CD4-positive, alpha-beta T cell treated with Interleukin-15 for 4 hours (primary cell): ENCODE data around the gene RNGTT.

Experiments
- DNase-seq: peaks from one replicate; pipeline ENCODE4 v3.0.0-alpha.2; 2020; ENCODE audit warnings: low spot score

The RNGTT gene

GRCh38 chr6:88655586-88655985 is 307.8 kb downstream of the RNGTT start:
- DNase-seq: no peak

- no peak for DNase-seq
Observed at GRCh38 chr6:88653936-88654335, 309.5 kb downstream of the RNGTT start.

- no peak for DNase-seq
Observed at GRCh38 chr6:88651400-88651799, 312.0 kb downstream of the RNGTT start.

- DNase-seq: no peak
Observed at GRCh38 chr6:88650979-88651378, 312.4 kb downstream of the RNGTT start.

- no peak for DNase-seq
Observed at GRCh38 chr6:88650029-88650619, 313.3 kb downstream of the RNGTT start.

- DNase-seq: no peak
Observed at GRCh38 chr6:88641178-88641903, 322.1 kb downstream of the RNGTT start.

GRCh38 chr6:88637761-88638545 is 325.5 kb downstream of the RNGTT start:
- DNase-seq: no peak

GRCh38 chr6:88636871-88637270 is 326.5 kb downstream of the RNGTT start:
- no peak for DNase-seq

GRCh38 chr6:88633782-88634181 is 329.6 kb downstream of the RNGTT start:
- no peak for DNase-seq

- no peak for DNase-seq
Observed at GRCh38 chr6:88631830-88632229, 331.6 kb downstream of the RNGTT start.

- no peak for DNase-seq
Observed at GRCh38 chr6:88629838-88630494, 333.5 kb downstream of the RNGTT start.

- no peak for DNase-seq
Observed at GRCh38 chr6:88626460-88626859, 337.0 kb downstream of the RNGTT start.

GRCh38 chr6:88623531-88623930 is 339.9 kb downstream of the RNGTT start:
- no peak for DNase-seq

GRCh38 chr6:88619951-88620350 is 343.5 kb downstream of the RNGTT start:
- DNase-seq: no peak

GRCh38 chr6:88616380-88616779 is 347.0 kb downstream of the RNGTT start:
- no peak for DNase-seq

- DNase-seq: no peak
Observed at GRCh38 chr6:88614316-88614877, 349.0 kb downstream of the RNGTT start.

GRCh38 chr6:88612631-88613030 is 350.8 kb downstream of the RNGTT start:
- DNase-seq: no peak

GRCh38 chr6:88611721-88612120 is 351.7 kb downstream of the RNGTT start:
- DNase-seq: no peak

GRCh38 chr6:88609983-88610382 is 353.4 kb downstream of the RNGTT start:
- DNase-seq: no peak

GRCh38 chr6:88605271-88605670 is 358.1 kb downstream of the RNGTT start:
- no peak for DNase-seq

GRCh38 chr6:88599571-88599970 is 363.8 kb downstream of the RNGTT start:
- no peak for DNase-seq

GRCh38 chr6:88596801-88597200 is 366.6 kb downstream of the RNGTT start:
- DNase-seq: no peak
